GM18873 (cell line): ENCODE data around the gene CRHR1.

Experiments used
- ATAC-seq: cut with Tn5 transposase; IDR thresholded peaks from one replicate; pipeline ENCODE4 v1.9.1; 2021; ENCODE audit warnings: mild to moderate bottlenecking, moderate library complexity, moderate number of reproducible peaks; ENCODE audit not compliant: unreplicated experiment, low FRiP score

Gene CRHR1

GRCh38 chr17:45757431-45758218 lies 26.5 kb upstream of the CRHR1 start:
- ATAC-seq: no peak

GRCh38 chr17:45758544-45758943 lies 25.6 kb upstream of the CRHR1 start:
- no peak for ATAC-seq

- no peak for ATAC-seq
Measured at GRCh38 chr17:45759761-45760160, 24.4 kb upstream of the CRHR1 start.

GRCh38 chr17:45761957-45762565 lies 22.1 kb upstream of the CRHR1 start:
- no peak for ATAC-seq

- no peak for ATAC-seq
Measured at GRCh38 chr17:45763182-45763581, 20.9 kb upstream of the CRHR1 start.

GRCh38 chr17:45764479-45764878 lies 19.6 kb upstream of the CRHR1 start:
- no peak for ATAC-seq

GRCh38 chr17:45768000-45768399 lies 16.1 kb upstream of the CRHR1 start:
- ATAC-seq: no peak

GRCh38 chr17:45770632-45771270 lies 13.4 kb upstream of the CRHR1 start:
- ATAC-seq: no peak

- no peak for ATAC-seq
Measured at GRCh38 chr17:45771271-45771959, 12.7 kb upstream of the CRHR1 start.

GRCh38 chr17:45775148-45775547 lies 9.0 kb upstream of the CRHR1 start:
- ATAC-seq: no peak

GRCh38 chr17:45775576-45776011 lies 8.5 kb upstream of the CRHR1 start:
- no peak for ATAC-seq

- ATAC-seq: no peak
Measured at GRCh38 chr17:45776896-45777295, 7.2 kb upstream of the CRHR1 start.

GRCh38 chr17:45777388-45777787 lies 6.7 kb upstream of the CRHR1 start:
- no peak for ATAC-seq

GRCh38 chr17:45780921-45781320 lies 3.2 kb upstream of the CRHR1 start:
- ATAC-seq: no peak

GRCh38 chr17:45782889-45783592 lies 1.1 kb upstream of the CRHR1 start:
- ATAC-seq: no peak

- ATAC-seq: no peak
Measured at GRCh38 chr17:45783593-45784292, 377 bp upstream of the CRHR1 start.

GRCh38 chr17:45784741-45785479 lies 790 bp downstream of the CRHR1 start:
- no peak for ATAC-seq

GRCh38 chr17:45785480-45786193 lies 1.5 kb downstream of the CRHR1 start:
- no peak for ATAC-seq

GRCh38 chr17:45786349-45786748 lies 2.2 kb downstream of the CRHR1 start:
- ATAC-seq: no peak
